ENCODE results near the gene GALNT8. TPM values are rescaled to one million over a fixed set of nuclear protein-coding genes. Genes with fewer than 3 reads are reported as not detected.
"Not testable (repeated sequence)": the region's sequence is repeated elsewhere in the genome, so short reads cannot be mapped to it uniquely, and the experiment has no call there.

Gene GALNT8
- total RNA-seq, 1 experiment from 2014 or later: 5.4 TPM

DNA sequence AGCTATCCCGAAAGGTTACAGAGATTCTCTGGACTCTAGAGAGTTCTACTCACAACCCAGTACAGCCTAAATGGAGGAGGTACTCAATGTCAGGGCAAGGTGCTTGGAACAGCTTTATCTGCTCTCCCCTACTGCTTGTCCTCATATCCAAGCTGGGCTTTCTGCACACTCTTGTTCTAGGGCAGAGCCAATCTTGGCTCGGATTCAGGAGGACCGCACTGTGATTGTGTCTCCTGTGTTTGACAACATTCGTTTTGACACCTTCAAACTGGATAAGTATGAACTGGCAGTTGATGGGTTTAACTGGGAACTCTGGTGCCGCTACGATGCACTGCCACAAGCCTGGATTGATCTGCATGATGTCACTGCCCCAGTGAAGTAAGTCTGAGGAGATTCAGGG lies 25.0 kb downstream of the GALNT8 start:
- Histone ChIP-seq H3K4ac (ENCODE audit: low read depth, low read length) (no peak overlapping the region), H3K4me1 (ENCODE audit: insufficient read depth, low read length) (no peaks in the 10 kb centered on the region; the same call in 1 of the 2 replicates), H3K14ac (ENCODE audit: insufficient read depth, low read length) (no peak overlapping the region), H3K27ac (ENCODE audit: insufficient read length, low read depth, low read length) (no peak overlapping the region), H2BK5ac (ENCODE audit: insufficient read length, low read length) (no peak overlapping the region), H3K56ac (ENCODE audit: insufficient read length, low read depth, low read length) (no peak overlapping the region), H3K9me3 (ENCODE audit: control insufficient read depth, low read depth, low read length) (no peaks in the 10 kb centered on the region), H2AK5ac (ENCODE audit: insufficient read length, low read length) (no peak overlapping the region), H4K8ac (replicated peaks; ENCODE audit: insufficient read length, low read depth, low read length) (no peak overlapping the region), H3K9ac (ENCODE audit: extremely low read depth, insufficient read length, low read length) (no peak overlapping the region), H3K23ac (ENCODE audit: insufficient read length, low read depth, low read length) (no peak overlapping the region), H3T11ph (ENCODE audit: low read length) (no peak overlapping the region), H2BK12ac (ENCODE audit: insufficient read length, low read depth, low read length) (no peak overlapping the region), H3K23me2 (ENCODE audit: insufficient read length, low read depth, low read length, poor library complexity, severe bottlenecking) (no peaks in the 10 kb centered on the region), H3K79me1 (ENCODE audit: insufficient read depth, low read depth, low read length, poor library complexity, severe bottlenecking) (no peaks in the 10 kb centered on the region), H3K79me2 (ENCODE audit: insufficient read depth, low read length) (no peaks in the 10 kb centered on the region), H3K4me2 (ENCODE audit: insufficient read depth, insufficient read length, low read length) (no peak overlapping the region), H3K27me3 (ENCODE audit: insufficient read depth, low read length) (no peaks in the 10 kb centered on the region), H2BK15ac (ENCODE audit: low read depth, low read length) (no peak overlapping the region), H4K20me1 (ENCODE audit: control insufficient read depth, insufficient read depth, insufficient read length) (no peaks in the 10 kb centered on the region), H3K18ac (ENCODE audit: insufficient read length, low read depth, low read length) (no peak overlapping the region), H4K91ac (ENCODE audit: insufficient read length, low read depth, low read length) (no peak overlapping the region), H4K5ac (ENCODE audit: insufficient read length, low read depth, low read length) (no peak overlapping the region), H2BK20ac (ENCODE audit: low read depth, low read length, poor library complexity, severe bottlenecking) (no peak overlapping the region), H2AFZ (ENCODE audit: low read length) (no peak overlapping the region), H2BK120ac (ENCODE audit: low read depth, low read length, poor library complexity, severe bottlenecking) (no peak overlapping the region)
- Mint-ChIP-seq H3K27ac (no peak overlapping the region), H3K4me3 (no peak overlapping the region), H3K9me3 (peaks cover 3 to 4% of the 10 kb centered on the region in 2 experiments; a peak in 2 of 5 replicates), H3K27me3 (ENCODE audit: low read depth) (no peaks in the 10 kb centered on the region), H3K36me3 (ENCODE audit: insufficient read depth in 1 of 3, low read depth in 3 of 3) (peaks cover 0 to 10% (median 8%) of the 10 kb centered on the region in 3 experiments; a peak in 6 of 7 replicates), H3K4me1 (peaks cover 4 to 17% of the 10 kb centered on the region in 2 experiments)
- TF ChIP-seq, protein P1, sequence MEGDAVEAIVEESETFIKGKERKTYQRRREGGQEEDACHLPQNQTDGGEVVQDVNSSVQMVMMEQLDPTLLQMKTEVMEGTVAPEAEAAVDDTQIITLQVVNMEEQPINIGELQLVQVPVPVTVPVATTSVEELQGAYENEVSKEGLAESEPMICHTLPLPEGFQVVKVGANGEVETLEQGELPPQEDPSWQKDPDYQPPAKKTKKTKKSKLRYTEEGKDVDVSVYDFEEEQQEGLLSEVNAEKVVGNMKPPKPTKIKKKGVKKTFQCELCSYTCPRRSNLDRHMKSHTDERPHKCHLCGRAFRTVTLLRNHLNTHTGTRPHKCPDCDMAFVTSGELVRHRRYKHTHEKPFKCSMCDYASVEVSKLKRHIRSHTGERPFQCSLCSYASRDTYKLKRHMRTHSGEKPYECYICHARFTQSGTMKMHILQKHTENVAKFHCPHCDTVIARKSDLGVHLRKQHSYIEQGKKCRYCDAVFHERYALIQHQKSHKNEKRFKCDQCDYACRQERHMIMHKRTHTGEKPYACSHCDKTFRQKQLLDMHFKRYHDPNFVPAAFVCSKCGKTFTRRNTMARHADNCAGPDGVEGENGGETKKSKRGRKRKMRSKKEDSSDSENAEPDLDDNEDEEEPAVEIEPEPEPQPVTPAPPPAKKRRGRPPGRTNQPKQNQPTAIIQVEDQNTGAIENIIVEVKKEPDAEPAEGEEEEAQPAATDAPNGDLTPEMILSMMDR (conservative IDR thresholded peaks at IDR 0.05): no peak
- DNase-seq: no peak
- WGBS (ENCODE audit: extremely low coverage, insufficient read length, low lambda C conversion rate): no CpG with 5 or more reads among the region's 6 CpGs

DNA sequence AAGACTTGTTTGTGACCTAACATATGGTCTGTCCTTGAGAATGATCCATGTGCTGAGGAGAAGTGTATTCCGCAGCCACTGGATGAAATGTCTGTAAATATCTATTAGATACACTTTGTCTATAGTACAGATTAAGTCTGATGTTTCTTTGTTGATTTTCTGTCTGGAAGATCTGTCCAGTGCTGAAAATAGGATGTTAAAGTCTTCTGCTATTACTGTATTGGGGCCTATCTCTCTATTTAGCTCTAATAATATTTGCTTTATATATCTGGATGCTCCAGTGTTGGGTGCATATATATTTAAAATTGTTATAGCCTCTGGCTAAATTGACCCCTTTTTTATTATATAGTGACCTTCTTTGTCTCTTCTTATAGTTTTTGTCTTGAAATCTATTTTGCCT lies 31.5 kb downstream of the GALNT8 start:
- H2BK12ac ChIP-seq (ENCODE audit: insufficient read length, low read depth, low read length); H3K27me3 ChIP-seq (ENCODE audit: insufficient read depth, low read length); H2BK15ac ChIP-seq (ENCODE audit: low read depth, low read length); H2BK5ac ChIP-seq (ENCODE audit: insufficient read length, low read length); H2AFZ ChIP-seq (ENCODE audit: low read length); H3K4me1 ChIP-seq (ENCODE audit: insufficient read depth, low read length); H3K14ac ChIP-seq (ENCODE audit: insufficient read depth, low read length); H3K27ac Mint-ChIP-seq; H3K56ac ChIP-seq (ENCODE audit: insufficient read length, low read depth, low read length); H4K20me1 ChIP-seq (ENCODE audit: control insufficient read depth, insufficient read depth, insufficient read length); H3T11ph ChIP-seq (ENCODE audit: low read length); H3K9me3 ChIP-seq (ENCODE audit: control insufficient read depth, low read depth, low read length); H3K9ac ChIP-seq (ENCODE audit: extremely low read depth, insufficient read length, low read length); H3K79me2 ChIP-seq (ENCODE audit: insufficient read depth, low read length); H3K79me1 ChIP-seq (ENCODE audit: insufficient read depth, low read depth, low read length, poor library complexity, severe bottlenecking); H3K18ac ChIP-seq (ENCODE audit: insufficient read length, low read depth, low read length); DNase-seq; H4K8ac ChIP-seq (replicated peaks; ENCODE audit: insufficient read length, low read depth, low read length); H3K27me3 Mint-ChIP-seq (ENCODE audit: low read depth); H3K27ac ChIP-seq (ENCODE audit: insufficient read length, low read depth, low read length); H4K5ac ChIP-seq (ENCODE audit: insufficient read length, low read depth, low read length); H4K91ac ChIP-seq (ENCODE audit: insufficient read length, low read depth, low read length); H2AK5ac ChIP-seq (ENCODE audit: insufficient read length, low read length); H3K9me3 Mint-ChIP-seq; H3K23ac ChIP-seq (ENCODE audit: insufficient read length, low read depth, low read length); H2BK120ac ChIP-seq (ENCODE audit: low read depth, low read length, poor library complexity, severe bottlenecking); H3K4me1 Mint-ChIP-seq; H3K4ac ChIP-seq (ENCODE audit: low read depth, low read length); H2BK20ac ChIP-seq (ENCODE audit: low read depth, low read length, poor library complexity, severe bottlenecking); H3K4me3 Mint-ChIP-seq; H3K23me2 ChIP-seq (ENCODE audit: insufficient read length, low read depth, low read length, poor library complexity, severe bottlenecking); H3K4me2 ChIP-seq (ENCODE audit: insufficient read depth, insufficient read length, low read length); H3K36me3 Mint-ChIP-seq (ENCODE audit: insufficient read depth in 1 of 3, low read depth in 3 of 3): not testable (repeated sequence)
- whole genome bisulfite sequencing (ENCODE audit: extremely low coverage, insufficient read length, low lambda C conversion rate): no CpG with 5 or more reads among the region's 1 CpG

Data from H9 (cell line).